ENCODE data around the gene ALAS1.
"Not testable (repeated sequence)": the region's sequence is repeated elsewhere in the genome, so short reads cannot be mapped to it uniquely, and the experiment has no call there.

The ALAS1 gene

DNA sequence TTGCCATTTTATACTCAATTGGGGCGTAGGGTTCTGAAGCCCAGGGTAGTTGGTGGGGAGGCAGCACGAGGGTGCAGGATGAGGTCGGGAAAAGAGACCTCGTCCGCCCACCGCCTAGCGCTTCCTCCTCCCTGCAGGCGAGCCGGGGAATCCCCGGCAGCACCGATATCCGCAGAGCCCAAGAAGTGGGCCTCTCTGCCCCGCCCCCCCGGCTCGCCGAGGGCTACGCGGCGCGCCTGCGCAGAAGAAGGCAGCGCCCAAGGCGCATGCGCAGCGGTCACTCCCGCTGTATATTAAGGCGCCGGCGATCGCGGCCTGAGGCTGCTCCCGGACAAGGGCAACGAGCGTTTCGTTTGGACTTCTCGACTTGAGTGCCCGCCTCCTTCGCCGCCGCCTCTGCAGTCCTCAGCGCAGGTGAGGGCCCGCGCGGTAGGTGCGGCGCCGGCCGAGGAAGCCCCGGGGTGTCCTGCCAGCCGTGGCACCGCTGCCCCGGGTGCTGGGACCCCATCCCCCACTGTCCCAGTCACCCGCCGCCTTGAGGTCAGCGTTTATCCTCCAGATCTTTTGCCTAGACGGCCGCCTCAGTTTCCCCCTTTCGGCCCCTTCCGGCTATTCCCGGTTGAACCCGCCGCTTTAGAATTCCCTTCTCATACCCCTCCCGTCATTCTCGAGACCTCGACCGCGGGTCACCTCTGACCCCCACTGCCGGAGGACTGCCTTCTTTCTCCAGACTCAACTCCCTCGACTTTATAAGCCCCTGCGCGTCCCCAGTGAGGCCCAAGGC, at the start of gene ALAS1:
Gene ALAS1 (plus strand): TSS at position 319 of the 784 bp plus-strand sequence. CDS start 1,082 bp downstream, outside the sequence.
- DNase-seq: peak; percentile 96

DNA sequence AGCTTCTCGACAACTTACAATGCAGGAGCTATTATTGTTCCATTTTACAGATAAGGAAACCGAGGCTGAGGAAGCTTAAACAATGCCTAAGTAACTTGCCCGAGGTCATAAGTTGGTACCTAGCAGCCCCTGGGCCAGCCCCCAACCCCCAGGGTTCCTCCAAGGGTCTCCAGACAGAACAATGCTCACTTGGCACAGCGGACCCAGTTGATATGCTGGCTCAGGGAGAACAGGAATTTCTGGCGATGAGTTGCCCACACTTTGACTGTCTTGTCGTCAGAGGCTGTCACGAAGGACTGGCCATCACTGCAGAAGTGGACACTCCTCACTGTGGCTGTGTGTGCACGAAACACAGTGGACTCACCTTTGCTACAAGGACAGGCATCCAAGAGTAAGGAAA, 48.9 kb upstream of the ALAS1 start:
- no peak for DNase-seq

DNA sequence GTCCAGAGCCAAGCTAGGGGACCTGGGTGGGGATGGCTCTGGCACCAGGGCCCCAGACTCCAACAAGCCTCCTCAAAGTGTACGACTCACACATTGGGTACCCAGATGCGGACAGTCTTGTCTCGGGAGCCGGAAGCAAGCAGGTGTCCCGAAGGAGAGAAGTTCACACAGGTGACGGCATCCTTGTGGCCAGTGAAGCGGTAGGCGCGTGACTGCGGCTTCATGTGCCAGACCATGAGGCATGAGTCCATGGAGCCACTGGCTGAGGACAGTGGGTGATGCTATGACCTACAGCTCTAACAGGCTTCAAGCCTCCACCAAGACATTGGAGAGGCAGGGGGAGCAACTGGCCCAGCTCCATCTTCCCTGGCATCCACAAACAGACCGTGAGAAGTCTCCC, 48.2 kb upstream of the ALAS1 start:
- DNase-seq: no peak

- no peak for DNase-seq
Measured at GRCh38 chr3:52150357-52150756, 47.6 kb upstream of the ALAS1 start.

- DNase-seq: no peak
Measured at GRCh38 chr3:52150860-52151259, 47.1 kb upstream of the ALAS1 start.

GRCh38 chr3:52151991-52152390, 46.0 kb upstream of the ALAS1 start:
- not testable (repeated sequence) for DNase-seq

DNA sequence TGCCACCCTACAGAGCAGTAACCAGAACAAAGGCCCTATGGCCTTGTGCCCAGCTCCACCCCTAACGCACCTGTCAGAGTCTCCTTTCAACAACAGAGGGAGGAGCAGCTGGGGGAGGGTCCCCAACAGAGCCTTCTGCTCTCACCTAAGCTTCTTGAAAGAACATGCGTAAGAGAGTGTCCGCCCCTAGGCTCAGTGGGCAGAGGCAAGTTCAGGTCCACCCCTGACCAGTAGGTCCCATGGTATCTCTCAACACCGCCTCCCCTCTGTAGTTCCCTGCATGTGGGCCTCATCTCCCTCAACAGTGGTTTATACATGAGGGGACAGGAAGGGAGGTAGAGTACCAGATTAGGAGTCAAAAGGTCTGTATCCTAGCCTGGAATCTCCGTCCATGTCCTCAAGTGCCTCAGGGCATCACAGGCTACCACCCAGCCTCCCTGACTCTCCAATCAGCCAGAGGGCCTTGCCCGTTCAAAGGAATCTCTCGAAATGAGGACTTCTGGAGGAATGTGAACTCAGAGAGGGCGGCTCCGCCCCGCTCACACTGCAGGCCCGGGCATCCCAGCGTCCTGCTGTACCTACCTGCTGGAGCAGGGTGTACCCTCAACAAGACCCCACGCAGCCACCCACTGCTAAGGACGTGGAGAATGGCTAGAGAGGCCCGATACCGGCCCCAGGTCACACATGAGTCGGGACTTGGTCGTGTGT, 44.4 kb upstream of the ALAS1 start:
- peak; percentile 23 for DNase-seq

DNA sequence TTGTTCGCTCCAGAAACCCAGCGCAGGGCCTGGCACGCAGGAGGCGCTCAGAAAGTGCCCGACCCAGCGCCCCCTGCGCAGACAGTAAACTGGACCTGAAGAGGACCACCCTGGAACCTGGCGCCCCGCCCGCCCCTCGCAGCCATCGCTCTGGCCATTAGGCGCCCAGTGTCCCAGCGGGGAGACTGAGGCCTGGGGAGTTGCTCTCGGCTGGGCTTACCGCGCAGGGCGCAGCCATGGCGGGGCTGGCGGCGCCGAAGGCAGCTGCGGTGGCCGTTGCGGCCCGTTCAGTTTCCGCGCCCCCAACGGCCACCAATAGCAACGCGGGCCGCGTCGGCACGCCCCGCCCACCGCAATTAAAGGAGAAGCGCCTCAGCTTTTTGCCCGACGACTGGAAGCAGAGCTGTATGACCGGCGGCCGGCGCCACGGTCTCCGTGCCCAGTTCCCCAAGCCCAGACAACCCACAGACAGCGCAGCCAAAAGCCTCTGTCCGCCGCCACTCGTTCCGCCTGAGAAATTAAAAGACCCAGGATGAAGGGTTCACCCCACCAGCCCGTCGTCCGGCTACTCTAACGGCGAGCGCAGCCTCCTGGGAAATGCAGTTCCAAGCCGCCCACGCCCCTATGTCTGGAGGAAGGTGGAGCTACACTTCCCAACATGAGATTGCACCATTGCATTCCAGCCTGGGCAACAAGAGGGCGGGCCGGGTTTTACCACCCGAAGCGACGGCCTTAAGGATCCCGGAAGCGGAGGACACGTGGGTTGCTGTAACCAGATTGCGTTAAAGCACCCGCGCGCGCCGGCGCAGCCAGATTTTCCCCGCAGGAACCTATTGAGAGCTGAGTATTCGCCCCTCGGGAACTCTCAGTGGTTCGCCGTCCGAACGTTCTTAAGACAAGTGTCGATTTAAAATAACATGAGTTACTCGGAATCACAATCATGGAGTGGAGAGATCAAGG, 43.5 kb upstream of the ALAS1 start, which contains the start of gene POC1A:
Gene POC1A (minus strand): TSS at position 289 of the 960 bp plus-strand sequence. CDS start 51 bp downstream, at position 238.
- peak; percentile 96 for DNase-seq

DNA sequence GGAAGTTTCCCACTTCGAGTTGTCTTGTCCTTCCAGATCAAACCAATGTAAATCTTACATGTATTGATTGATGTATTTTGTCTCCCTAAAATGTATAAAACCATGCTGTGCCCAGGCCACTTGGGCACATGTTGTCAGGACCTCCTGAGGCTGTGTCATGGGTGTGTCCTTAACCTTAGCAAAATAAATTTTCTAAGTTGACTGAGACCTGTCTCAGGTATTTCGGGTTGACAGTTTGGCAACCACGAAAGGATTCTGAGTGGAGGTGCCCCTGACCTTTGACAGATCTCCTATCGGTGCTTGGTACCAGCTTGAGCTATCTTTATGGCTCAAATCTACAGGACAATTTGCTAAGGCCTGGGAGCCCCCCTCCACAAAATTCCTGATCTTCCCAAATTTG, 42.0 kb upstream of the ALAS1 start:
- DNase-seq: no peak

- DNase-seq: no peak
Measured at GRCh38 chr3:52159503-52159902, 38.5 kb upstream of the ALAS1 start.

DNA sequence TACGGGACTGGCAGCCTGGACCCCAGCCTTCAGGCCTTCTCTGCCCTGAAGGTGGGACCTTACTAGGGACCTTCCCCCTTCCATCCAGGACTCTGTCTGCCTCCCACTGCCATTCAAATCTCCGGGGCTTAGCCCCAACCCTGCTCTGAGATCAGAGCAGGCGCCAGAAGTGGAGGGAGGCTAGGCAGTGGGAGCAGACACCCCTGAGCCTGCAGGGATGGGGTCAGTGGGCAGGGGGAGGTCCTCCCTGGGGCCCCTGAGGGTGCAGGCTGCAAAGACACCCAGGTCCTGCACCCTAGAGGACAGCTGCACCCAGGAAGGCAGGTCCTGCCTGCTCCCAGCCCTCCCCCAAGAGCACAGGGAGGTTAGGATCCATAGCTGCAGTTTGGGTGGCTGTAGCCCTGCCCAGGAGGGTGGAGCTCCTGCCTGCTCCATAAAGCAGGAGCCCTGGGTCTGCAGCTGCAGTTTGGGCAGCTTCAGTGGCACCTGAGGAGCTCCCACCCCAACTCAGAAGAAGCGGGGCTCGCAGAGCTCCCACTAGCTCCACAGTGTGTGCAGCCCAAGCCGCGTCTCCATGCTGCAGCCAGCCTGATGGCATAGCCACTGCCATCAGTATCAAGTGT, 35.6 kb upstream of the ALAS1 start:
- DNase-seq: no peak

DNA sequence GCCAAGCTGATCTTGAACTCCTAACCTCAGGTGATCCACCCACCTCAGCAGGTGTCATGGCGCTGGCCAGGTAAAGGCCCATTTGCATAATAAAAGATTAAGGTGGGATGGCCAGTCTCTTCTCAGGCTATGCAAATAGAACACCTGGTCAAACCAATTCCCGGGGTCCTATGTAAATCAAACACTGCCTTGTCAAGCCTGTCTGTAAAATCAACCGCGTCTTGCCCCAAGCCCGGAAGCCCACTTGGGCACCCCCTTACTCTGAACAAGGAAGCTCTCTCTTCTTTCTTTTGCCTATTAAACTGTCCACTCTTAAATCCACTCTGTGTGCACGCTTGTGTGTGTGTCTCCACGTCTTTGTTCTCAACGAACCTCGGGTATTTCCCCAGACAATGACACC, 30.7 kb upstream of the ALAS1 start:
- DNase-seq: no peak

GRCh38 chr3:52170217-52170616, 27.7 kb upstream of the ALAS1 start:
- not testable (repeated sequence) for DNase-seq

- DNase-seq: no peak
Measured at GRCh38 chr3:52171514-52172261, 26.3 kb upstream of the ALAS1 start.

GRCh38 chr3:52172262-52172757, 25.6 kb upstream of the ALAS1 start:
- no peak for DNase-seq

- DNase-seq: no peak
Measured at GRCh38 chr3:52173101-52173500, 24.9 kb upstream of the ALAS1 start.

- DNase-seq: no peak
Measured at GRCh38 chr3:52174896-52175295, 23.1 kb upstream of the ALAS1 start.

- DNase-seq: no peak
Measured at GRCh38 chr3:52175416-52176179, 22.4 kb upstream of the ALAS1 start.

DNA sequence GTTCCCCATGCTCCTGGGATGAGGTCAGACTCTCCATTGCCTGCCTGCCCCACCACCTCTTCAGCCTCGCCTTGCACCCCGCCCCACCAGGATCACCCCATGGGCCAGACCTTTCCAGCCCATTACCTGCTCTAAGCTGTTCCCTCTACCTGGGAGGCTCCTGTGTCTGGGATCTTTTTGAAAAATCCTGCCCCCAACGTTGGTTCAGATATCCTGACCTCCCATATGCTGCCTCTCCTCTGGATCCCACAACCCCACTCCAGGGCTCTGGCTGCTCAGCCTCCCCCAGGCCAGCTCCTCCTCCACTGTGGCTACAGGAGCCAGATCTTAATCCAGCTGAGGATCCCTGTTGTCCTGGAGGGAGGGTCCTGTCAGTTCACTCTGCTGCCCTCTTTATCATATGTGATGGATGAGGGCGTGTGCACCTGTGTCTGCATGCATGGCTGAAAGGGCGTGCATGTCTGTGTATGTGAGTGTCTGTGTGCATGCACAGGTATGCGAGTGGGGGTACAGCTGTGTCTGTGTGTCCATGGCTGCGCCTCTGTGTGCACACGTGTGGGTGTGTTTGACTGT, 21.7 kb upstream of the ALAS1 start:
- no peak for DNase-seq

DNA sequence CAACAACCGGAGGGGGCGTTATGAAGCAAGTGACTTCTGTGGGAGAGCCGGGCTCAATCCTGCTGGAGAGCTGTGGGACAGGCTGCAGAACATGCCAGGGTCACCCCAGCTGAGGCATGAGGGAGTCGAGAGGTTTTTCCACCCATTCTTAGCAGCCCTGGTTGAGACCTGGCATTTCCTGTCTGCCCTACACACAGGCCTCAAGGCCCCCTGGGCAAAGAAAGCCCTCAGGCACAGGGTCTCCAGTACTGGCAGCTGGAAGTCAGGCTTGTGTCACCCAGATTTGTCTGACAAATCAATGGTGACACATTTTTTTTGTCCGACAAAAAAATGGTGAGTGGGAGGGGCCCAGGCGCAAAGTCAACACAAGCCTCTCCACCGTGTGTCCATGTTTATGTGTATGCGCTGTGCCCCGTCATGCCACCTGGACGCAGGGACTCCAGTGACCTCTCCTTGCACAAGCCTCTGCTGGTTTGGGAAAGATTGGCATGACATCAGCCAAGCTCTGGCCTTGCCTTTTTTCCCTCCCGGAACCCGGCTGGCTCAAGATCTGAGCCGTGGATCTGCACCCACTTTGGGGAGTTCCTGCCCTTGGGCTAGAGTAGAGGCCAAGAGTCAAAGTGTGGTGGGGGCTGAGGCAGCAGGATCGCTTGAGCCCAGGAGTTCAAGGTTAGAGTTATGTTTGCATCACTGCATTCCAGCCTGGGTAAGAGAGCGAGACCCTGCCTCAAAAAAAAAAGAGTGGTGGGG, 20.8 kb upstream of the ALAS1 start:
- DNase-seq: no peak

All from activated CD4-positive, alpha-beta T cell treated with anti-CD3 and anti-CD28 coated beads, Interleukin-10, Interleukin-2, amounts not matched to agents 100 ng/mL and 50 ng/mL, durations not matched to agents 16 hours and 8 hours (primary cell).